ENCODE results near the gene FGA.

GRCh38 chr4:154595807-154596206 is 5.3 kb upstream of the FGA start:
- TF ChIP-seq CTCF (IDR thresholded peaks at IDR 0.05; ENCODE audit: low read depth, low read length): no peak
- TF ChIP-seq EZH2phosphoT487 (IDR thresholded peaks at IDR 0.05; ENCODE audit: low read depth): no peak
